Suprapubic skin (tissue), 3 donors: Measurements from ENCODE around the gene ZNF175.
"Not testable (repeated sequence)": the region's sequence is repeated elsewhere in the genome, so short reads cannot be mapped to it uniquely, and the experiment has no call there.

Experiments
- EP300 ChIP-seq: sonication (generic); formaldehyde crosslinking; IDR thresholded peaks from one replicate; pipeline ENCODE4 v1.6.1; 2017; ENCODE audit warnings: antibody characterized with exemption
- POLR2A ChIP-seq, 2 donors: fragments of 450-650 bp; IDR thresholded peaks; one replicate each; pipeline ENCODE4 v1.6.1; 2017; ENCODE audit warnings: antibody characterized with exemption in 2 of 2, mild to moderate bottlenecking in 2 of 2, moderate library complexity in 2 of 2
- TF ChIP-seq, protein P1 (sequence below), 2 donors: fragments of 200-600 bp in 1 of 2; fragments of 450-650 bp in 1 of 2; sonication (generic) in 1 of 2; IDR thresholded peaks; one replicate each; pipeline ENCODE4 v1.5.1; 2016 to 2019; ENCODE audit warnings: antibody characterized with exemption in 2 of 2, mild to moderate bottlenecking in 1 of 2, moderate library complexity in 1 of 2

DNA sequence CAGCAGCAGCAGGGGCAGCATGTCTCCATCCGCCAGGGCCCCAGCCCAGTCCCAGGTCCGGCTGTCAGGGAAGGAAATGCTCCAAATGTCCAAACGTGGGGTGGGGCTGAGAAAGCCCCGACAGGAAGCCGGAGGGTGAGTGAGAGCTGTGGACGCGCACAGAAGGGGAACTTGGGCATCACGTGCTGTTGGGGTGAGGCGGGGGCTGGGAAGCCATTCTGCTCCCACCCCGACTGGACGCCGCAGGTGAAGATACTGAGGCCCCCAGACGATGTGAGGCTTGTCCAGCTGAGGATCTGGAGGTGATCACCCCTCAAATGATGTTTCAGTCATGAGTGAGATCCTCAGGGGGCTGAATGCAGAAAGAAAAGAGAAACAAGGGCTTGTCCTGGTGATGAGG, 59.2 kb downstream of the ZNF175 start, which contains the start of gene SIGLEC5:
- TF ChIP-seq, protein P1, sequence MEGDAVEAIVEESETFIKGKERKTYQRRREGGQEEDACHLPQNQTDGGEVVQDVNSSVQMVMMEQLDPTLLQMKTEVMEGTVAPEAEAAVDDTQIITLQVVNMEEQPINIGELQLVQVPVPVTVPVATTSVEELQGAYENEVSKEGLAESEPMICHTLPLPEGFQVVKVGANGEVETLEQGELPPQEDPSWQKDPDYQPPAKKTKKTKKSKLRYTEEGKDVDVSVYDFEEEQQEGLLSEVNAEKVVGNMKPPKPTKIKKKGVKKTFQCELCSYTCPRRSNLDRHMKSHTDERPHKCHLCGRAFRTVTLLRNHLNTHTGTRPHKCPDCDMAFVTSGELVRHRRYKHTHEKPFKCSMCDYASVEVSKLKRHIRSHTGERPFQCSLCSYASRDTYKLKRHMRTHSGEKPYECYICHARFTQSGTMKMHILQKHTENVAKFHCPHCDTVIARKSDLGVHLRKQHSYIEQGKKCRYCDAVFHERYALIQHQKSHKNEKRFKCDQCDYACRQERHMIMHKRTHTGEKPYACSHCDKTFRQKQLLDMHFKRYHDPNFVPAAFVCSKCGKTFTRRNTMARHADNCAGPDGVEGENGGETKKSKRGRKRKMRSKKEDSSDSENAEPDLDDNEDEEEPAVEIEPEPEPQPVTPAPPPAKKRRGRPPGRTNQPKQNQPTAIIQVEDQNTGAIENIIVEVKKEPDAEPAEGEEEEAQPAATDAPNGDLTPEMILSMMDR (IDR thresholded peaks at IDR 0.05): not testable (repeated sequence)
- not testable (repeated sequence) for TF ChIP-seq EP300; POLR2A (IDR thresholded peaks at IDR 0.05)
